Sigmoid colon (tissue), 4 donors: ENCODE measurements around the gene UBFD1.

Experiments
- EP300 ChIP-seq, 4 donors: sonication (generic); formaldehyde crosslinking; IDR thresholded peaks; one replicate each; pipeline ENCODE4 v1.6.1; 2017; ENCODE audit warnings: antibody characterized with exemption in 4 of 4
- POLR2A ChIP-seq, 2 donors: fragments of 450-650 bp; IDR thresholded peaks; one replicate each; pipeline ENCODE4 v1.6.1; 2016; ENCODE audit warnings: antibody characterized with exemption in 2 of 2, mild to moderate bottlenecking in 2 of 2, moderate library complexity in 2 of 2
- TF ChIP-seq, protein P1 (sequence below), 4 experiments: fragments of 450-650 bp in 3 of 4; fragments of 200-600 bp in 1 of 4; IDR thresholded peaks; one replicate each; pipeline ENCODE4 v1.5.1; 2016 to 2019; ENCODE audit warnings: antibody characterized with exemption in 4 of 4, mild to moderate bottlenecking in 3 of 4, moderate library complexity in 2 of 4

DNA sequence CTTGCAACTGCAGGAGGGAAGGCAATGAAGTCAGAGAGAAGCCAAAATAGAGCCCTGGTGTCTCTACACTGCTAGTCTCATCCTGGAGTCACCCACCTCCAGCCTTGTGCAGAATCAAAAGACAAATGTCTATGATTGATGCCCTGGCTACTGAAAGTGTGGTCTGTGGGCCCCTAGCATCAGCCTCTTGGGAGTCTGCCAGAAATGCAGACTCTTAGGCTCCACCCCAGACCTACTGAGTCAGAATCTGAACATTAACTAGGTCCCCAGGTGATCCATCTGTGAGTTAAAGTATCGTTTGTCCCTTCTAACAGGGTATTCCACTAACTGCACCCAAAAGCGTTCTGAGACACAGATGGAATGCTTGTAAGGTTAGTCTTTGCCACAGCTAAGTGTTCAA is 21.6 kb upstream of the UBFD1 start:
- TF ChIP-seq EP300 (IDR thresholded peaks at IDR 0.05) (no peak), POLR2A (IDR thresholded peaks at IDR 0.05) (no peak)
- TF ChIP-seq, protein P1, sequence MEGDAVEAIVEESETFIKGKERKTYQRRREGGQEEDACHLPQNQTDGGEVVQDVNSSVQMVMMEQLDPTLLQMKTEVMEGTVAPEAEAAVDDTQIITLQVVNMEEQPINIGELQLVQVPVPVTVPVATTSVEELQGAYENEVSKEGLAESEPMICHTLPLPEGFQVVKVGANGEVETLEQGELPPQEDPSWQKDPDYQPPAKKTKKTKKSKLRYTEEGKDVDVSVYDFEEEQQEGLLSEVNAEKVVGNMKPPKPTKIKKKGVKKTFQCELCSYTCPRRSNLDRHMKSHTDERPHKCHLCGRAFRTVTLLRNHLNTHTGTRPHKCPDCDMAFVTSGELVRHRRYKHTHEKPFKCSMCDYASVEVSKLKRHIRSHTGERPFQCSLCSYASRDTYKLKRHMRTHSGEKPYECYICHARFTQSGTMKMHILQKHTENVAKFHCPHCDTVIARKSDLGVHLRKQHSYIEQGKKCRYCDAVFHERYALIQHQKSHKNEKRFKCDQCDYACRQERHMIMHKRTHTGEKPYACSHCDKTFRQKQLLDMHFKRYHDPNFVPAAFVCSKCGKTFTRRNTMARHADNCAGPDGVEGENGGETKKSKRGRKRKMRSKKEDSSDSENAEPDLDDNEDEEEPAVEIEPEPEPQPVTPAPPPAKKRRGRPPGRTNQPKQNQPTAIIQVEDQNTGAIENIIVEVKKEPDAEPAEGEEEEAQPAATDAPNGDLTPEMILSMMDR (IDR thresholded peaks at IDR 0.05), result no peak
